ENCODE data around the gene PTX3.

The PTX3 gene

DNA sequence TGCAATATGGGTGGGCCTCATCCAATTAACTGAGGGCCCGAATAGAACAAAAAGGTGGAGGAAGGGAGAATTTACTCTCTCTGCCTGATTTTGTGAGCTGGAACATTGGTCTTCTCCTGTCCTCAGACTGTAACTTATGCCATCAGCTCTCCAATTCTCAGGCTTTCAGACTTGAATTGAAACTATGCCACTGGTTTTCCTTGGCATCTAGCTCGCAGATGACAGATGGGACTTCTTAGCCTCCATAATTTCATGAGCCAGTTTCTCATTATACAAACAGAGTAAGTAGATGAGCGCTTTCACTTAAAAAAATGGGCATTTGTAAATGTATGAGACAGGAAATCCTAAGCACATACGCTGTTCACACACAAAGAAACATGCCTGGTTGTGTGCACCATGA, 8.7 kb upstream of the PTX3 start:
- no peak for TF ChIP-seq CTCF (IDR thresholded peaks at IDR 0.05)

DNA sequence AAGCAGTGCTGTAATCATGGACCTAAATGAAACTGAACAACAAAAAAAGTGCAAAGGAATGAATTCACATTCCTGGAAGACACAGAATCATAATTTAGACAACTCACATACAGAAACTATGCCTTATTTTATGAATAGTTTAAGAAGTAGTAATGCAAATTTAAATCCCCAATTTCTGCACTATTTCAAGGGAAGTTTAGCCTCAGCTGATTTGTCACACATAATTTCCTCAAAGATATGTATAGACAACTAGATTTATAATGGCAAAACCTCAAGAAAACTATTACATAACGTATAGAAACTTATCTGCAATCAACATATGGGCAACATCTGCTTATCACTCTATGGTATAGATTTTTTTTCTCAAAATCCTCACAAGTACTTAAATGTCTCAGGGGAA, 7.8 kb upstream of the PTX3 start:
- no peak for TF ChIP-seq CTCF (IDR thresholded peaks at IDR 0.05)

GRCh38 chr3:157429708-157430107, 6.9 kb upstream of the PTX3 start:
- no peak for TF ChIP-seq CTCF (IDR thresholded peaks at IDR 0.05)

DNA sequence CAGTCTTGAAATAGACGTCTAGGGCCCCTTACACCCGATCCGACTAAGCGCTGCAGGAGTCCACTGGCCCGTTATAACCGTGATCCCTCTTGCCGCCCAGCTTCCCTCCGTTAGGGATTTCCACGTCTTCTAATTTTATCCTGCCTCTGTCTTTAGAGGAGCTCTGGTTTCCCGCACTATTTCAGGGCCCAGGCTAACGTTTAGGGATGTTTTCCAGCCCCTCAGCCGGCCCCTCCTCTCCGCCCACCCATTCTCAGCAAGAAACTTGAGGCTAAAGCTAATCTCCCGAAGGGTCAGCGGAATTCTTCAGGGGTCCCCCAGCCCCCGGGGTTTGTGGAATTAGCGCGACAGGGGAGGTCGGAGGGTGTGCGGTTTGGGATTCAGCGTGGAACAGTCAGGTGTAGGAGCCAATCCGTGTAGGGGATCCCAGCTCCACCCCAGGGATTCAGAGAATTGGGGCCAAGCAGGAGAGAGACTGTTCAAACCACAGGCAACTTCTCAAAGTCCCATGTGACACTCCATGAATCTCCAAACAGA, 1.6 kb downstream of the PTX3 start:
- TF ChIP-seq CTCF (IDR thresholded peaks at IDR 0.05) = no peak

DNA sequence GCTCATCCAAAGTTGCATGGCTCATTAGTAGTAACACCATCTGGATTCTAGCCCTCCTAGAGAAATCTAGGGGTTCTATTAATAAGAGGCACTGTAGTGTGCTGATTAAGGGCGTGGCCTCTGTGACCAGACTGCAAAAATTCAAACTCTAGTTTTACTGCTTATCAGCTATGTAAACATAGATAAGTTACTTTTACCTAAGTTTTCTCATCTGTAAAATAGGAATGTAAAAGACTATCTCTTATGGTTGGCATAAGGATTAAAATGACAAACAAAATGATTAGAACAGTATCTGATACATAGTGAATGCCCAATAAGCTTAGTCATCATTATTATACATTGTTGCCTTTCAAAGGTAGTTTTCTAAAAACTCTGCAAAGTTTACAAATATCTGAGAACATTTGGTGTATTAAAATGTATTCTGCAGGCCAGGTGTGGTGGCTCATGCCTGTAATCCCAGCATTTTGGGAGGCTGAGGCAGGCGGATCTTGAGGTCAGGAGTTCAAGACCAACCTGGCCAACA, 4.5 kb downstream of the PTX3 start:
- TF ChIP-seq CTCF (IDR thresholded peaks at IDR 0.05) = no peak

DNA sequence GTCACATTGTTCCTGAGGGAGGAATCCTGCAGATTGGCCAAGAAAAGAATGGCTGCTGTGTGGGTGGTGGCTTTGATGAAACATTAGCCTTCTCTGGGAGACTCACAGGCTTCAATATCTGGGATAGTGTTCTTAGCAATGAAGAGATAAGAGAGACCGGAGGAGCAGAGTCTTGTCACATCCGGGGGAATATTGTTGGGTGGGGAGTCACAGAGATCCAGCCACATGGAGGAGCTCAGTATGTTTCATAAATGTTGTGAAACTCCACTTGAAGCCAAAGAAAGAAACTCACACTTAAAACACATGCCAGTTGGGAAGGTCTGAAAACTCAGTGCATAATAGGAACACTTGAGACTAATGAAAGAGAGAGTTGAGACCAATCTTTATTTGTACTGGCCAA, 6.1 kb downstream of the PTX3 start:
- no peak for TF ChIP-seq CTCF (IDR thresholded peaks at IDR 0.05)

GRCh38 chr3:157443905-157444796, 7.5 kb downstream of the PTX3 start:
- TF ChIP-seq CTCF (IDR thresholded peaks at IDR 0.05) = no peak
